Stomach (tissue), 4 donors: ENCODE measurements around the gene GARIN3.

Experiments used
- CTCF ChIP-seq, 7 experiments: fragments of 450-650 bp in 4 of 7; fragments of 200-600 bp in 3 of 7; sonication (generic) in 3 of 7; IDR thresholded peaks; one replicate each; pipeline ENCODE4 v1.5.1; 2016 to 2019; ENCODE audit warnings: antibody characterized with exemption in 7 of 7, control low read depth in 2 of 7, mild to moderate bottlenecking in 1 of 7
- EP300 ChIP-seq: sonication (generic); formaldehyde crosslinking; IDR thresholded peaks from one replicate; pipeline ENCODE4 v1.6.1; 2017; ENCODE audit warnings: antibody characterized with exemption
- POLR2AphosphoS5 ChIP-seq, 3 donors: sonication (generic); formaldehyde crosslinking; IDR thresholded peaks; one replicate each; pipeline ENCODE4 v1.6.1; 2016; ENCODE audit warnings: antibody characterized with exemption in 3 of 3

- no peak for TF ChIP-seq CTCF (IDR thresholded peaks at IDR 0.05)
- TF ChIP-seq POLR2AphosphoS5 (IDR thresholded peaks at IDR 0.05), result no peak
- no peak for TF ChIP-seq EP300
Measured at GRCh38 chr5:157165668-157166067, 396 bp downstream of the GARIN3 start.
